HCEC 1CT (cell line): ENCODE data around the gene KISS1R.
"Not testable (repeated sequence)": the region's sequence is repeated elsewhere in the genome, so short reads cannot be mapped to it uniquely, and the experiment has no call there.

Experiments
- DNase-seq: peaks from one replicate; pipeline ENCODE4 v3.0.0-alpha.2; 2017

KISS1R gene

DNA sequence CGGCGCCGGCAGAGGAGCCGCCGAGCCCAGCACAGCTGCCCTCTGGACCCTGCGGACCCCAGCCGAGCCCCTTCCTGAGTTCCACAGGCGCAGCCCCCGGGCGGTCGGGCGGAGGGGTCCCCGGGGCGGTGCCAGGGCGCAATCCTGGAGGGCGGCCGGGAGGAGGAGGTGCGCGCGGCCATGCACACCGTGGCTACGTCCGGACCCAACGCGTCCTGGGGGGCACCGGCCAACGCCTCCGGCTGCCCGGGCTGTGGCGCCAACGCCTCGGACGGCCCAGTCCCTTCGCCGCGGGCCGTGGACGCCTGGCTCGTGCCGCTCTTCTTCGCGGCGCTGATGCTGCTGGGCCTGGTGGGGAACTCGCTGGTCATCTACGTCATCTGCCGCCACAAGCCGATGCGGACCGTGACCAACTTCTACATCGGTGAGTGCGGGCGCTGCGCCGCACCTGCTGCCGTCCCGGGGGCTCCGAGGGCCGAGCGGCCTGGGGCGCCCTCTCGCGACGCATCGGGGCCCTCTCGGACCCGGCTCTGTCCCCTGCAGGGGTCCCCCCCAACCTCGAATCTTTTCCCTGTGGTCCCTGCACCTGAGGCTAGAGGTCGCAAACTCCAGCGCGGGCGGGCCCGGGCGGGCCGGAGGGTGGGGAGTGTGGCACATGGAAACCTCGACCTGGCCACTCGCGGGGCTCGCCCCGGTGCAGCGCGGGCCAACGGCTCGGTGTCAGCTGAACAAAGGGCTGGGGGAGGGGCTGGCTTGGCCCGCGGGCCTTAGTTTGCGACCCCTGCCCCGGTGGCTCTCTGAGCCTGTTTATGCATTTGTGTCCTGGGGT lies at the start of gene KISS1R:
TSS of gene KISS1R (plus strand) at position 11 of the 829 bp plus-strand sequence. CDS start at position 181, 170 bp downstream.
- no peak for DNase-seq

- no peak for DNase-seq
Observed at GRCh38 chr19:867855-868457, 49.2 kb upstream of the KISS1R start.

DNA sequence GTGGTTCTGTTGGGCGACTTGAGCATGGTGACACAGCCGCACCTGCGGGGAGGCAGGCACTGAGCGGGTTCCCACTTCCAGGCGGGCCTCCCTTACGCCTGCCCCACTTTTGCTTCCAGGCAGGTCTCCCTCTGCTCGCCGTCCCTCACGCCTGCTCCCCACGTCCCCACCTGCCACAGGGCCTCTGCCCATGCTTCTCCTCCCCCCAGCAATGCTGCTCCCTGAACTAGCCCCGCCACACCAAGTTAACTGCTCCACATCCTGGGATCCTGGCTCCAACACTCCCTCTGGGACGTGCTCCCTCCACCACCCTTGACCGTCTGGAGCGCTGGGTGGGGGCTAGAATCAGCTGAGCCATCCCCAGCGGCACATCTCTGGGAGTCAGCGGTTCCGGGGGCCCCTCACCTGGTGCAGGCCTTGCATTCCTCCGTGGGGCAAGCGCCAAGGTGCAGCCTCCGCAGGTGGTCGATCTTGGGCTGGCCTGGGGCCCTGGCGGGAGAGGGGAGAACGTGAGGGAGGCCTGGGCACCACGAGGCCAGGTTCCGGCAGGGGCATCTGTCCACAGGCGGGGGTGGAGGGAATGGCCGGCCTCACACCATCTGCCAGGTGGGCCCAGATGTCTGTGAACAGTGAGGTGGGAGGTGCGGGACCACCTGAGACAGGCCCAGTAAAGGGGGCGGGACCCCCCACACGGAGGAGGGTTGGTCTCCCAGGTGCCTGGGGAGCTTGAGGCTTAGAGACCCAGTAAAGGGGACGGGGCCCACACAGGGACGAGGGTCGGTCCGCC lies 48.5 kb upstream of the KISS1R start:
- DNase-seq: no peak

DNA sequence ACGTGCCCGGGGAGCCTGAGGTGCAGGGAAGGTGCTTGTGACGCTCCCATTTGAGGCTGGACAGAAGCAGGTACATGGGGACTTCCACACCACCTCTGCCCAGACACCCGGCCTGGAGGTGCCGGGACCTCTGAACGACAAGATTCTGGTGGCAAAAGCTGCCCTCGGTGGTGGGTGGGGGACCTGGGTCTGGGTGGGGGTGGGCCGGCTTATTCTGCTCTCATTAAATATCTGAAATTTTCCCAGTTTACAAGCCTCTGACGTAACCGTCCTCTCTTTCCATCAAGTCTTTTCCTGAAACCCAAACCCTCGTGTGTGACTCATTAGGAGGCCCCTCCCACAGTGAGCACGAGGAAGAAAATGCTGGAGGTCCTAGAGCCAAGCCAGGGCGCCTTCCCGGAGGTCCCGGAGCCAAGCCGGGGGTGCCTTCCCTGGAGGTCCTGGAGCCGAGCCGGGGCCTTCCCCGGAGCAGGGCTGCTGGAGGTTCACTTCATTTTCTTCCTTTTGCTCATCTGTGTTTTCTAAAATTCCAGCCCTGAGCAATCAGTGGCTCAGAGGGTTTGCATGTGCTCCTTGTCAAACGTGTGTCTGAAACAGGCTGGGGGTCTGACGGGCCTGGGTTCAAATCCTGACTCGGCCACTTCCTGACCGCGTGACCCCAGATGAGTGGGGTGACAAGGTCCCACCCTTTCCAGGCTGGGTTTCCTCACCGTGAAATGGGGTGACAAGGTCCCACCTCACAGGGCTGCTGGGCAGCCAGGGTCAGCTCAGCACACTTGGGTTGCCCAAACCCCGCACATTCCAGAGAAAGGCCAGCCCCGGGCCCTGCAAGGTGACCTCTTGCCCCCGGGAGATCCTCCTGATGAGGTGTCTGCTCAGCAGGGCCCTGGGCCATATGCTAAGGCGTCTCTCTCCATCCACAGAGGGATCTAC lies 47.6 kb upstream of the KISS1R start:
- DNase-seq: peak; percentile 90

DNA sequence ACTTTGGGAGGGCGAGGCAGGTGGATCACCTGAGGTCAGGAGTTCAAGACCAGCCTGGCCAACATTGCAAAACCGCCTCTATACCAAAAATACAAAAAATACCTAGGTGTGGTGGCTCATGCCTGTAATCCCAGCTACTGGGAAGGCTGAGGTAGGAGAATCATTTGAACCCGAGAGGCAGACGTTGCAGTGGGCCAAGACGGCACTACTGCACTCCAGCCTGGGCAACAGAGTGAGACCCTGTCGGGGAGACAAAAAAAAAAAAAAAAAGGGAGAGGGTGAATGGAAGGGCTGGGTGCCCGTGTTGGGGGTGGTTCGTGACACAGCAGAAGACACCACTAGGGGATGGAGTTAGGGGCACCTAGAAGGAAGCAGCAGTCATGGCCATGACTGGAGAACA lies 46.8 kb upstream of the KISS1R start:
- no peak for DNase-seq

DNA sequence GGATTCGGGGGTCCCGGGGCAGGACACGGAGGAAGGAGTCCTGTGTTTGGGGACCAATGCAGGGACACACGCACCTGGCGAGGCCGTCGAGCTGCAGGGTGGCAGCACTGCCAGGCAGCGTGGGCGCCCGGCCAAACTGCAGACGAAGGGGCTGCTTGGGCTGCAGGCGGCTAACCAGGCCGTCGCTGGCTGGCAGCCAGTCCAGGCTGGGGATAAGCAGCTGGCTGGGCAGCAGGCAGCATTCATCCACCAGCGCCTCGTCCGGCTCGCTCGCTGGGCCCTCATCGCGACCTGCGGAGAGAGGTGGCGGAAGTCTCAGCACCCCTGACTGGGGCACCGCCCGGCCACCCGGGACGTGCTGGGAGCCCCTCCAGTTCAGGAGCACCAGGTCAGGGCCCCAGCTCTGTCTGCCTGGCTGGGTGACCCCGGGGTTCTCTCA lies 46.2 kb upstream of the KISS1R start:
- DNase-seq: no peak

- peak; percentile 11 for DNase-seq
Observed at GRCh38 chr19:871446-872265, 45.5 kb upstream of the KISS1R start.

GRCh38 chr19:872266-872951 lies 44.7 kb upstream of the KISS1R start:
- peak; percentile 76 for DNase-seq

- peak; percentile 63 for DNase-seq
Observed at GRCh38 chr19:873084-873483, 44.0 kb upstream of the KISS1R start.

GRCh38 chr19:873561-874041 lies 43.5 kb upstream of the KISS1R start:
- no peak for DNase-seq

DNA sequence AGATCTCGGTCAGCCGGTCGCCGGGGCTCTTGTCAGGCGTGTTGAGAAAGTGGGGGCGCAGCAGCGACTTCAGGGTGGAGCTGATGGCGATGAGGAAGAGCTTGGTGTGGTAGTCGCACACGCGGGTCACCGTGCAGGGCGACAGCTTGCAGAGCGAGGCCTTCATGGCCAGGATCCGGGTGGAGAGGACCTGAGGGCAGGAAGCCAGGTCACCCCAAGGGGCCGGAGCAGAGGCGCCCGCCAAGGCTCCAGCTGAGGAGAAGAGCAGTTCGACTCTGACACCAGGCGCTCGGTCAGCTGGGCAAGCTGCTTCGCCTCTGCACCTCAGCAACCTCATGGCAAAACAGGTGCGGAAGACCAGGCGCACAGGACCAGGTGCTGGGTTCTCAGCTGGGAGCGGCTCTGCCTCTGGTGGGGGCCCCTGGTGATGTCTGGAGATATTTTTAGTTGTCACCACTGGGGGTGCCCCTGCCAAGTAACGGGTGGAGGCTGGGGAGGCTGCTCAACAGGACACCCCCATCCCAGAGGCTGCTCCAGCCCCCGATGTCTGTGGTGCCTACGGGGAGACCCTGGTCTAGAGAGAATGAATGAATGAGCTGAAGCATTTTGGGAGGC lies 41.8 kb upstream of the KISS1R start:
- DNase-seq: no peak

GRCh38 chr19:876089-876488 lies 41.0 kb upstream of the KISS1R start:
- no peak for DNase-seq

DNA sequence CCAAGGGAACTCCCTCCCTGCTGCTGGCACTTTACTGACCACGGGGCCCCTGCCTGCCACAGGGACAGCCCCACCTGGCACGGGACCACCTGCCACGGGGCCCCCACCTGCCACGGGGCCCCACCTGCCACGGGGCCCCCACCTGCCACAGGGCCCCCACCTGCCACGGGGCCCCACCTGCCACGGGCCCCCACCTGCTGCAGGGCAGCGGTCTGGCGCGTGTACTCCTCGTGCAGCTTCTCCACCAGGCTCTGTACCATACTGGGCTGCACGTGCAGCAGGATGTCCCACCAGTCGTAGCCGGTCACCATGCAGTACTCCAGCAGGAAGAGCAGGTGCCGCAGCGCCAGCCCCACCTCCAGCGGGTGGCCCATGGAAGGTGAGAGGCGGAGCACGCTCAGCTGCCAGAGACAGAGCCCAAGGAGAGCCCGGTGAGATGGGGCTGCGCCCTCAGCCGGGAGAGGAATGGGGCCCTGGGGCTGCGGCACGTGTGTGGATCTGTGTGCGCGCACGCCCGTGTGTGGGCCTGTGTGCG lies 40.3 kb upstream of the KISS1R start:
- DNase-seq: no peak

DNA sequence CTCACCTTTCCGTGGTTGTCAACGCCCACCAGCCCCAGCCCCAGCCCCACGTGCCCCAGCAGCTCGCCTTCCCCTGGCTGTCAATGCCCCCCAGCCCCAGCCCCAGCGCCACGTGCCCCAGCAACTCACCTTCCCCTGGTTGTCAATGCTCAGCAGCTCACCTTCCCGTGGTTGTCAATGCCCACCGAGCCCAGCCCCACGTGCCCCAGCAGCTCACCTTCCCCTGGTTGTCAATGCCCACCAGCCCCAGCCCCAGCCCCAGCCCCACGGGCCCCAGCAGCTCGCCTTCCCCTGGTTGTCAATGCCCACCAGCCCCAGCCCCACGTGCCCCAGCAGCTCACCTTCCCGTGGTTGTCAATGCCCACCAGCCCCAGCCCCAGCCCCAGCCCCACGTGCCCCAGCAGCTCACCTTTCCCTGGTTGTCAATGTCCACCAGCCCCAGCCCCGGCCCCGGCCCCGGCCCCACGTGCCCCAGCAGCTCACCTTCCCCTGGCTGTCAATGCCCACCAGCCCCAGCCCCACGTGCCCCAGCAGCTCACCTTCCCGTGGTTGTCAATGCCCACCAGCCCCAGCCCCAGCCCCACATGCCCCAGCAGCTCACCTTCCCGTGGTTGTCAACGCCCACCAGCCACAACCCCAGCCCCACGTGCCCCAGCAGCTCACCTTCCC lies 39.0 kb upstream of the KISS1R start:
- DNase-seq: not testable (repeated sequence)

DNA sequence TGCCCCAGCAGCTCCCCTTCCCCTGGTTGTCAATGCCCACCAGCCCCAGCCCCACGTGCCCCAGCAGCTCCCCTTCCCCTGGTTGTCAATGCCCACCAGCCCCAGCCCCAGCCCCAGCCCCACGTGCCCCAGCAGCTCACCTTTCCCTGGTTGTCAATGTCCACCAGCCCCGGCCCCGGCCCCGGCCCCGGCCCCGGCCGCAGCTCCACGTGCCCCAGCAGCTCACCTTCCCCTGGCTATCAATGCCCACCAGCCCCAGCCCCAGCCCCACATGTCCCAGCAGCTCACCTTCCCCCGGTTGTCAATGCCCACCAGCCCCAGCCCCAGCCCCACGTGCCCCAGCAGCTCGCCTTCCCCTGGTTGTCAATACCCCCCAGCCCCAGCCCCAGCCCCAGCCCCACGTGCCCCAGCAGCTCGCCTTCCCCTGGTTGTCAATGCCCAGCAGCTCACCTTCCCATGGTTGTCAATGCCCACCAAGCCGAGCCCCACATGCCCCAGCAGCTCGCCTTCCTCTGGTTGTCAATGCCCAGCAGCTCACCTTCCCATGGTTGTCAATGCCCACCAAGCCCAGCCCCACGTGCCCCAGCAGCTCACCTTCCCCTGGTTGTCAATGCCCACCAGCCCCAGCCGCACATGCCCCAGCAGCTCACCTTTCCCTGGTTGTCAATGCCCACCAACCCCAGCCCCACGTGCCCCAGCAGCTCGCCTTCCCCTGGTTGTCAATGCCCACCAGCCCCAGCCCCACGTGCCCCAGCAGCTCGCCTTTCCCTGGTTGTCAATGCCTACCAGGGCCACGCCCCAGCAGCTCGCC lies 38.2 kb upstream of the KISS1R start:
- not testable (repeated sequence) for DNase-seq

DNA sequence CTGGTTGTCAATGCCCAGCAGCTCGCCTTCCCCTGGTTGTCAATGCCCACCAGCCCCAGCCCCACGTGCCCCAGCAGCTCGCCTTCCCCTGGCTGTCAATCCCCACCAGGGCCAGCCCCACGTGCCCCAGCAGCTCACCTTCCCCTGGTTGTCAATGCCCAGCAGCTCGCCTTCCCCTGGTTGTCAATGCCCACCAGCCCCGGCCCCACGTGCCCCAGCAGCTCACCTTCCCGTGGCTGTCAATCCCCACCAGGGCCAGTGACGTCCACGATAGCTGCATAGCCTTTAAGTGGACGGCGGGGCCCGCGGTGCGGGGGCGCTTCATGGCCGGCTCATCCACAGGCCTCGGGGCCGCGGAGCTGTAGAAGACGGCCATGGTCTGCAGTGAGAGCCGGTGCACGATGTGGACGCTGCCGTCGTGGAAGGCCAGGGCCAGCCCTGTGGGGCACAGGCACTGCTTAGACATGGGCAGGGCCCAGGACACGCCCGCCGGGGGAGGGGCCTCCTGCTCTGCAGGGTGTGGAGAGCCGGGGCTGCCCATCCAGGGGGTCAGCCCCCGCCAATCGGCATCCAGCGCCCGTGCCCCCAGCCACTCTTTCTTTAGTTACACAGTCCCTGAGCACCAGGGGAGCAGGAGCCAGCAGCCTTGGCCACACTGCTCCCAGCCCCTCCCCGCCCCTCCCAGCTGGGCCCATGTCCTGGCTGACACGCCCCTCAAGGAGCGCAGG lies 37.3 kb upstream of the KISS1R start:
- no peak for DNase-seq

- no peak for DNase-seq
Observed at GRCh38 chr19:881385-882071, 35.6 kb upstream of the KISS1R start.
